Sigmoid colon (tissue), 3 donors: Measurements from ENCODE around the gene GLB1L3.

Source experiments
- POLR2A ChIP-seq, 2 donors: fragments of 450-650 bp; IDR thresholded peaks; one replicate each; pipeline ENCODE4 v1.6.1; 2016; ENCODE audit warnings: antibody characterized with exemption in 2 of 2, mild to moderate bottlenecking in 2 of 2, moderate library complexity in 2 of 2
- TF ChIP-seq, protein P1 (sequence below), 4 experiments: fragments of 450-650 bp in 3 of 4; fragments of 200-600 bp in 1 of 4; IDR thresholded peaks; one replicate each; pipeline ENCODE4 v1.5.1; 2016 to 2019; ENCODE audit warnings: antibody characterized with exemption in 4 of 4, mild to moderate bottlenecking in 3 of 4, moderate library complexity in 2 of 4

- TF ChIP-seq, protein P1, sequence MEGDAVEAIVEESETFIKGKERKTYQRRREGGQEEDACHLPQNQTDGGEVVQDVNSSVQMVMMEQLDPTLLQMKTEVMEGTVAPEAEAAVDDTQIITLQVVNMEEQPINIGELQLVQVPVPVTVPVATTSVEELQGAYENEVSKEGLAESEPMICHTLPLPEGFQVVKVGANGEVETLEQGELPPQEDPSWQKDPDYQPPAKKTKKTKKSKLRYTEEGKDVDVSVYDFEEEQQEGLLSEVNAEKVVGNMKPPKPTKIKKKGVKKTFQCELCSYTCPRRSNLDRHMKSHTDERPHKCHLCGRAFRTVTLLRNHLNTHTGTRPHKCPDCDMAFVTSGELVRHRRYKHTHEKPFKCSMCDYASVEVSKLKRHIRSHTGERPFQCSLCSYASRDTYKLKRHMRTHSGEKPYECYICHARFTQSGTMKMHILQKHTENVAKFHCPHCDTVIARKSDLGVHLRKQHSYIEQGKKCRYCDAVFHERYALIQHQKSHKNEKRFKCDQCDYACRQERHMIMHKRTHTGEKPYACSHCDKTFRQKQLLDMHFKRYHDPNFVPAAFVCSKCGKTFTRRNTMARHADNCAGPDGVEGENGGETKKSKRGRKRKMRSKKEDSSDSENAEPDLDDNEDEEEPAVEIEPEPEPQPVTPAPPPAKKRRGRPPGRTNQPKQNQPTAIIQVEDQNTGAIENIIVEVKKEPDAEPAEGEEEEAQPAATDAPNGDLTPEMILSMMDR (IDR thresholded peaks at IDR 0.05) = no peak
- TF ChIP-seq POLR2A (IDR thresholded peaks at IDR 0.05) = no peak
Observed at GRCh38 chr11:134358856-134359490, 82.8 kb downstream of the GLB1L3 start.
